WI38 (cell line): Measurements from ENCODE around the gene FAM53C.

Source experiments
- H3K4me3 ChIP-seq: 2 replicates; pipeline ENCODE4 v1.5.1; 2011; ENCODE audit warnings: low read depth, mild to moderate bottlenecking, control low read depth, low read length
- CTCF ChIP-seq: IDR thresholded peaks from 2 replicates; pipeline ENCODE4 v1.5.1; 2012; ENCODE audit warnings: low read depth, mild to moderate bottlenecking, control low read depth, low read length

The FAM53C gene

DNA sequence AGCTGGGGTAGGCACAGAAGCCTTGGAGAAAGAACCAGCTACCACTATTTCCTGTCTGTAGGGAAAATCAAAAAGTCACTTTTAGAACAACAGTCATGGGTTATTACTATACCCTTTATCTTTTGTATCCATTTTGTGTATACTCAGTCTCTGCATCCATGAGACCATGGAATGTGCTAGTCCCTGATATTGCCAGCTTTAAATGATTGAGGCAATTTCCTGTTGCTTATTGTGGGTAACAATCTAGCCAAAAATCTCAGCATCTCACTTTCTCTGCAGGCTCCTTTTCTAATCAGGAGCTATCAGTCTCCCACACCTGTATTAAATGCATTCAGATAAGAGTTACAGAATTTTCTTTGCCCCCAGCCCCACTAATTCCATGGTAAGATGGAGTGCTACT is 13.5 kb downstream of the FAM53C start:
- H3K4me3 ChIP-seq = no peak overlapping the region
- TF ChIP-seq CTCF = no peak

- TF ChIP-seq CTCF = peak; percentile 100
- H3K4me3 ChIP-seq = peak within 1 kb of the TSS; percentile 86
Observed at GRCh38 chr5:138352071-138352721, 14.1 kb downstream of the FAM53C start, which contains the start of gene KDM3B. TSS of gene KDM3B (plus strand) at chr5:138352685. CDS start at chr5:138352796, 111 bp downstream.

DNA sequence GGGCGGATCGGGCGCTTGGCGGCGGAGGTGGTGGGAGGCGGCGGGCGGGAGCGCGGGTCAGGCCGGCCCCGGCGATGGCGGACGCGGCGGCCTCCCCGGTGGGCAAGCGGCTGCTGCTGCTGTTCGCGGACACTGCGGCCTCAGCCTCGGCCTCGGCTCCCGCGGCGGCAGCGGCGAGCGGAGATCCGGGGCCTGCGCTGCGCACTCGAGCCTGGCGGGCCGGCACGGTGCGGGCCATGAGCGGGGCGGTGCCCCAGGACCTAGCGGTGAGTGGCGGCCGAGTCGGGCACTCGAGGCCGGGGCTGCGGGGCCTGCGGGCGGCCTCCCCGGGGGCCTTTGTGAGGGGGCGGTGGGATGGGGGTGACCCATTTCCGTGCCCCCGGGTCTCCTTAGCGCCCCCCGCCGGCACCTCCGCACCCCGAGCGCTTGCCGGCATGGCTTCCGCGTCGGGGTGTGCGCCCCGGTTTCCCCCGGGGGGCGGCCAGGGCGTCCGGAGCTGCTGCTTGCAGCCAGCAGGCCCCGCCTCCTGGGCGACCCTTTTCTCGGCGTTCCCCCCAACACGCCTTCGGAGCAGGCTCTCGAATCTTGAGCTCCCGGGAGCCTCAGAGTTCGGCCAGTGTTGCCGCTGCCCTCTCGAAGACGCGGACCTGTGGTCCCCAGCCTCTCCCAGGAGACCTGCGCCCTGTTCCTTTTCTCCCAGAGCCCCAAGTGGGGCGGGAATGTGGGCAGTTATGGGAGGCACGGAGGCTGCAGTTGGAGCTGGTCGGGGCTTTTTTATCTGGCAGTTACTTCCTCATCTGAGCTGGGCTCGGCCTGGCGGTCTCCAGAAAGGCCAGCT is 14.9 kb downstream of the FAM53C start:
- no peak; the same call in 1 of the 2 replicates for TF ChIP-seq CTCF

GRCh38 chr5:138353560-138354080 is 15.6 kb downstream of the FAM53C start:
- no peak for TF ChIP-seq CTCF
- H3K4me3 ChIP-seq = peak overlapping the region; percentile 86

More for the DNA sequence above, 14.9 kb downstream of the FAM53C start:
- peak overlapping the region; percentile 86 for H3K4me3 ChIP-seq

DNA sequence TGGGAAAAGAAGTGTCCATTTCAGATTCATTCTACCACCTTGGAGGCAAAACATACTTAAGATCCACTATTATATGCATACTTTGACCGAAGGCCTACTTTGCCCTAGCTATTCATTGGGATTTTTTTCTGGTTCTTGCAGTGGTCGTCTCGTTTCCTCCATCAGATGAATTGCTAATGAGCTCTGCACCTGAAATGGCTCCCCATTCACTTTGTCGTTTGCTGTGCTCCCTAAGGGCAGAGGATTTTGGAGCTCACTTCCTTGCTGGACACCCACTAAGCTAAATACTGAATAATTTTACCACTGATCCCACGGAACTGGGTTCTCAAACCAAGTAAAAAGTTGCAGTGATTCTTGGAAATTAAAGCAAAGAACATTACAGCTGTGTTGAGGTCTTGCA is 16.3 kb downstream of the FAM53C start:
- peak overlapping the region; percentile 86 for H3K4me3 ChIP-seq
- TF ChIP-seq CTCF = no peak

GRCh38 chr5:138354926-138355378 is 16.9 kb downstream of the FAM53C start:
- peak overlapping the region; percentile 86 for H3K4me3 ChIP-seq
- no peak for TF ChIP-seq CTCF
